CMK (cell line): ENCODE results near the gene CCDC6.
"Not testable (repeated sequence)": the region's sequence is repeated elsewhere in the genome, so short reads cannot be mapped to it uniquely, and the experiment has no call there.

ENCODE experiments used
- DNase-seq: peaks from one replicate; pipeline ENCODE4 v3.0.0-alpha.2; 2010; ENCODE audit warnings: low read depth

Gene CCDC6

DNA sequence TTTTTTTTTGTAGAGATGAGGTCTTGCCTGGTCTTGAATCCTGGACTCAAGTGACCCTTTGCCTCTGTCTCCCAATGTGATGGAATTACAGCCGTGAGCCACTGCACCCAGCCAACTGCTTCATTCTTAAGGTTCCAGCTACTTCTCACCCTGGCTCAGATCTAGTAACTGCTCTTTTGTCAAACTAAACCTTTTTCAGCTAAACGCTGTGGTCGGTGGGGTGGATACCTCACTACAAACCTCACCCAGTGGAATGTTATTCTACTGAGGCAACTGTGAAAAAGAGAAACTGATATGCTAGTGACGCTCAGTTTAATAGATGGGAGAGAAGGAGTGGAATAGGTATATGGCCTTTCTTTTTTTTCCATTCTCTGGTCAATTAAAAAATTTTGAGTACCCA lies 151.4 kb downstream of the CCDC6 start:
- no peak for DNase-seq

DNA sequence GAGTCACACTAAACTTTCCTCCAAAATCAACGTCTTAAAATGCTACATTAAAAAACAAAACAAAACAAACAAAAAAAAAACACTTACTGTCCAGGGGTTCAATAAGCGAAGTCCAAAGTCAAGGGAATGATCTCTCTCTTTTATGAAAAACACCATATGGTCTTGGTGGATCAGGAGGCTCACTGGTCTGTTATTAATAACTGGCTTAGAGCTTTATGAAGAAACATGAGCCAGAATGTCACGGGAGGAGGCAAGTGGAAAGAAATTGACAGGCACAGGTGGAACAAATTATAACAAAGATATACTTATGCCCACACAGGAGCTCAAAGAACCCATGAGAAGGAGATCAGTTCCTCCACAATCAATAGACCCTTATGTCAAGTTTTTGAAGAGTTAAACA lies 153.1 kb downstream of the CCDC6 start, which contains the start of gene MRLN:
Gene MRLN, minus strand, starts transcription at position 189 of the 400 bp plus-strand sequence.
- DNase-seq: no peak

DNA sequence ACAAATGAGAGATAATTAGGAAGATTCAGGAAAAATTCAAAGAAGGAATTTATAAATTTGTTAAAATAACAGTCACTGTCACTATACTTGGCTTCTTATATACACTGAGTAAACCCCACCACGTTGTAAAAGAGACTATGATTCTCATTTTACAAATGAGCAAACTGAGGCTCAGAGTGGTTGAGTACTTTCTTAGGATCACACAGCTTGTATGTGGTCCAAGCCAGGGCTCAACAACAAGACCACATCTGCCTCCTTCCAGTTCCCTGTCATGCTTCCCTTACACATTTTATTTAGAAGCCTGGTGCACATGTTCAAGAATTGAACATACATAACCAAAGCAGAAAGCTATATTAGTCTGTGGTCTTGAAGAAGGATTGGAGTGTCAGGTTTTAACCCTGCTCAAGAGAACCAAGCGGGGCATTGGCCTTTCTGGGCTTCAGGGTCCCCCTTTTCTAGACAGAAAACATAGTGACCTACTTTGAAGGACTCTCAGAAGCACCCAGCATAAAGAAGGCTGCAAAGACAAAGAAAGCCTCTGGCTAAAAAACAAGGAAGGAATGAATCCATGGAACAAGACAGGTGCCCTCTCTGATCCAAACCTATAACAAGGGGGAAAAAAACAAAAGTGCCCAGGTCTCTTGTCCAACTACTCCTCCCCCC lies 153.9 kb downstream of the CCDC6 start:
- DNase-seq: no peak

DNA sequence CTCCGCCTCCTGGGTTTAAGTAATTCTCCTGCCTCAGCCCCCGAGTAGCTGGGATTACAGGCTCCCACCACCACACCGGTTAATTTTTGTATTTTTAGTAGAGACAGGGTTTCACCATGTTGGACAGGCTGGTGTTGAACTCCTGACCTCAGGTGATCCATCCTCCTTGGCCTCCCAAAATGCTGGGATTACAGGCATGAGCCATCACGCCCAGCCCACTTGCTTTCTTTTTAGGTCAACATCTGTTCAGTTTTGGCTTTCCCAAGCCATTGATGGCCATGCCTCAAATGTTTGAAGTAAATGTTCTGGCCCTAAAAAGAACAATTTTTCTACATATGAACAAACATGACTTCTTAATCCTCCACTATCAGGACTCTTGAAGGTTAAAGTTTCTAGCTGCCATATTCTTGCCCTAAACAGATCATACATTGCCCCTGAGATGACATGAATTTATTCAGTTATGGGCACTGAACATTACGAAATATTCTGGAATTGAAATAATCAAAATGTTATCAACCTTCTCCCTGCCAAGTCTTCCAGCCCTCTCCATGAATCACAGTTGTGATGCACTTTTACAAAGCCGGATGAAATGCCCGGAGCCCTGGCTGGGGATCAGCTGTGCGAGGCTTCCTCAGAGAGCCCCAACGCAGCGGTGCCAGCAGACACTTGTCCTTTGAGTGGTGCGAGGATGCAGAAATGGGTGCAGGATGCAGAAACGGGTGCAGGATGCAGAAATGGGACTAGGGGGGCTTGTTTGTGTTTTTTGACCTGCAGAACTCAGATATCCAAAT lies 156.0 kb downstream of the CCDC6 start:
- no peak for DNase-seq

DNA sequence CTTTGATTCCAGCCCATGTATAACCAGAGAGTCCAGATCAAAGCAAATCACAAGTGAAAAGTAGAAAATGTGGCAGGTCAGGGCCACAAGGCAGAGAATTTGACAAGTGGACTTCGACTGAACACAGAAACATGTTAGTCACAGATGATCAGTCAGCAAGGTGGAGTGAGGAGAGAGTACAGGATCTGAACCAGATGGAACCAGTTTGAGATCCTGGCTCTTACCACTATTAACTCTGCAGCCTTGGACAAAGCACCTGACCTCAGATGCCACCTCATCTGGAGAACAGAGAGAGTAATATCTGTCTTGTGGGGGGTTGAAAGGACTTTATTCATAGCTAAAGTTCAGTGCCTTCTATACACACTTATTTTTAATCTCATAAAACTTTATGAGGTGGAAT lies 157.5 kb downstream of the CCDC6 start:
- DNase-seq: no peak

DNA sequence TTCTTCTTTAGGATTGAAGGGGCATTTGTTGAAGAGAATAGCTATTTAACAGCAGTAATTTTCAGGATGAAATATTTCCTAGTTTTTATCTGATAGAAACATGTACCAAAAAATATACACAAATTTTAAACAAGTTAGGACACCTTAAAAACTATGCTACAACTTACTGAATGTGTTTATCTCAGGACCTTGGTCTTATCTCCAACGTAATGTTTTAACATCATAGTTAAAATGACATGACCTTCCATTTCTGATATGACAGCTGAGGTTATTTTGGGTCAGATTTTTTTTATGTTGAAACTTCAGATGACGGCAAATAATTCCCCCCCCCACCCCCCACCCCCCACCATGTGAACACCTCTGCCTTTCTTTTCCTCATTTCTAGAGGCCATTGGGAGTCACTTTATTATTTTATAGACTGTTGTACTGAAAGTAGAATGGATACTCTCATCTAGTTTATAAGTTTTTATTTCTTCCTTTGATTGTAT lies 161.1 kb downstream of the CCDC6 start:
- no peak for DNase-seq

DNA sequence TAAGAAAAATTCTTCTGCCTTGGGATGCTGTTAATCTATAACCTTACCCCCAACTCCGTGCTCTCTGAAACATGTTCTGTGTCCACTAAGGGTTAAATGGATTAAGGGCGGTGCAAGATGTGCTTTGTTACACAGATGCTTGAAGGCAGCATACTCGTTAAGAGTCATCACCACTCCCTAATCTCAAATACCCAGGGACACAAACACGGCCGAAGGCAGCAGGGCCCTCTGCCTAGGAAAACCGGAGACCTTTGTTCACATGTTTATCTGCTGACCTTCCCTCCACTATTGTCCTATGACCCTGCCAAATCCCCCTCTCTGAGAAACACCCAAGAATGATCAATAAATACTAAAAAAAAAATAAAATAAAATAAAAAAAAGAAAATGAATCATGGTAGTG lies 161.6 kb downstream of the CCDC6 start:
- not testable (repeated sequence) for DNase-seq

DNA sequence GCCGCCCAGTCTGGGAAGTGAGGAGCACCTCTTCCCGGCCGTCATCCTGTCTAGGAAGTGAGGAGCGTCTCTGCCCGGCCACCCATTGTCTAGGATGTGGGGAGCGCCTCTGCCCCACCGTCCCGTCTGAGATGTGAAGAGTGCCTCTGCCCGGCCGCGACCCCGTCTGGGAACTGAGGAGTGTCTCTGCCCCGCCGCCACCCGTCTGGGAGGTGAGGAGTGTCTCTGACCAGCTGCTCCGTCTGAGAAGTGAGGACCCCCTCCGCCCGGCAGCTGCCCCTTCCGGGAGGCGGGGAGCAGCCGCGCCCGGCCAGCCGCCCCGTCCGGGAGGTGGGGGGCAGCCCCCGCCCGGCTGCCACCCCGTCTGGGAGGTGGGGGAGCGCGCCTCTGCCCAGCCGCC lies 162.2 kb downstream of the CCDC6 start:
- DNase-seq: not testable (repeated sequence)

DNA sequence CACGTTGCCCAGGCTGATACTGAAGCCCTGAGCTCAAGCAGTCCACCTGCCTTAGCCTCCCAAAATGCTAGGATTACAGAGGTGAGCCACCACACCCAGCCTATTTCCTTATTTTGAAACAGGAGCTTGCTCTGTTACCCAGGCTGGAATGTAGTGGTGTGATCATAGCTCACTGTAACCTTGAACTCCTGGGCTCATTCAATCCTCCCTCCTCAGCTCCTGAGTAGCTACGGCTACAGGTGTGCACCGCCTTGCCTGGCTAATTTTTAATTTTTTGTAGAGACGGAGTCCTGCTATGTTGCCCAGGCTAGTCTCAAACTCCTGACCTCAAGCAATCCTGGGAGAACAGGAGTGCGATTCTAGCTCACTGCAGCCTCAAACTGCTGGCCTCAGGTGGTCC lies 164.8 kb downstream of the CCDC6 start:
- DNase-seq: no peak

DNA sequence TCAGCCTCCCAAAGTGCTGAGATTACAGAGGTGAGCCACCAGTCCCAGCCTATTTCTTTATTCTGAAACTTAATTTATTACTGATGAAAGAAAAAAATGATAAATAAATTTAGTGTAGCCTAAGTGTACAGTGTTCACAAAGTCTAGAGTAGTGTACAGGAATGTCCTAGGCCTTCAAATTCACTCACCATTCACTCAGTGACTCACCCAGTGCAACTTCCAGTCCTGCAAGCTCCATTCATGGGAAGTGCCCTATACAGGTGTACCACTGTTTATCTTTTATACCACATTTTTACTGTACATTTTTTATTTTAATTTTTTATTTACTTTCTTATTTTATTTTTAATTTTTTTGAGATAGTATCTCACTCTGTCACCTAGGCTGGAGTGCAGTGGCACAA lies 165.3 kb downstream of the CCDC6 start:
- no peak for DNase-seq
